HG03571 (cell line): ENCODE results near the gene KIFC3.
"Not testable (repeated sequence)": the region's sequence is repeated elsewhere in the genome, so short reads cannot be mapped to it uniquely, and the experiment has no call there.

Experiments
- ATAC-seq: cut with Tn5 transposase; IDR thresholded peaks from one replicate; pipeline ENCODE4 v1.9.1; 2021; ENCODE audit not compliant: unreplicated experiment

KIFC3 gene

GRCh38 chr16:57755061-57755684 lies 47.1 kb downstream of the KIFC3 start:
- no peak for ATAC-seq

GRCh38 chr16:57754354-57755060 lies 47.8 kb downstream of the KIFC3 start:
- ATAC-seq = no peak

- ATAC-seq = no peak
Measured at GRCh38 chr16:57753448-57754353, 48.6 kb downstream of the KIFC3 start.

- ATAC-seq = no peak
Measured at GRCh38 chr16:57752581-57753447, 49.5 kb downstream of the KIFC3 start.

GRCh38 chr16:57752203-57752580 lies 50.1 kb downstream of the KIFC3 start:
- no peak for ATAC-seq

GRCh38 chr16:57751539-57752202 lies 50.6 kb downstream of the KIFC3 start:
- no peak for ATAC-seq

GRCh38 chr16:57750796-57751538 lies 51.3 kb downstream of the KIFC3 start:
- no peak for ATAC-seq

GRCh38 chr16:57749856-57750452 lies 52.3 kb downstream of the KIFC3 start:
- no peak for ATAC-seq

- ATAC-seq = no peak
Measured at GRCh38 chr16:57749101-57749692, 53.1 kb downstream of the KIFC3 start.

- ATAC-seq = no peak
Measured at GRCh38 chr16:57748596-57748995, 53.7 kb downstream of the KIFC3 start.

- ATAC-seq = no peak
Measured at GRCh38 chr16:57747996-57748395, 54.3 kb downstream of the KIFC3 start.

- no peak for ATAC-seq
Measured at GRCh38 chr16:57747496-57747895, 54.8 kb downstream of the KIFC3 start.

- ATAC-seq = no peak
Measured at GRCh38 chr16:57747091-57747490, 55.2 kb downstream of the KIFC3 start.

- ATAC-seq = not testable (repeated sequence)
Measured at GRCh38 chr16:57746316-57746715, 56.0 kb downstream of the KIFC3 start.

- ATAC-seq = no peak
Measured at GRCh38 chr16:57745768-57746167, 56.5 kb downstream of the KIFC3 start.

GRCh38 chr16:57744642-57744903 lies 57.7 kb downstream of the KIFC3 start:
- no peak for ATAC-seq

- ATAC-seq = no peak
Measured at GRCh38 chr16:57743886-57744641, 58.2 kb downstream of the KIFC3 start.

- ATAC-seq = no peak
Measured at GRCh38 chr16:57743458-57743857, 58.8 kb downstream of the KIFC3 start.
